OCI-M2 (cell line): ENCODE data around the gene BCL6.

Experiments used
- DNase-seq: peaks from one replicate; lab custom pipeline; 2025; ENCODE audit not compliant: unreplicated experiment; lab: John Stamatoyannopoulos, UW

BCL6 gene

GRCh38 chr3:187762792-187763191, 17.5 kb upstream of the BCL6 start:
- DNase-seq: no peak

GRCh38 chr3:187759601-187760000, 14.3 kb upstream of the BCL6 start:
- no peak for DNase-seq

GRCh38 chr3:187758318-187758955, 13.2 kb upstream of the BCL6 start:
- no peak for DNase-seq

GRCh38 chr3:187753516-187753915, 8.2 kb upstream of the BCL6 start:
- DNase-seq: no peak

GRCh38 chr3:187750513-187751123, 5.3 kb upstream of the BCL6 start:
- DNase-seq: no peak

- no peak for DNase-seq
Measured at GRCh38 chr3:187750006-187750512, 4.8 kb upstream of the BCL6 start.

GRCh38 chr3:187748050-187748481, 2.8 kb upstream of the BCL6 start:
- DNase-seq: peak; percentile 44

- DNase-seq: no peak
Measured at GRCh38 chr3:187747506-187747905, 2.2 kb upstream of the BCL6 start.

- DNase-seq: no peak
Measured at GRCh38 chr3:187746442-187747281, 1.4 kb upstream of the BCL6 start.

- DNase-seq: no peak
Measured at GRCh38 chr3:187746059-187746441, 782 bp upstream of the BCL6 start.

GRCh38 chr3:187744169-187745151, 808 bp downstream of the BCL6 start:
- no peak for DNase-seq

- DNase-seq: no peak
Measured at GRCh38 chr3:187743195-187744141, 1.8 kb downstream of the BCL6 start.

- no peak for DNase-seq
Measured at GRCh38 chr3:187742351-187743171, 2.7 kb downstream of the BCL6 start.

- no peak for DNase-seq
Measured at GRCh38 chr3:187741403-187742350, 3.6 kb downstream of the BCL6 start.

GRCh38 chr3:187740421-187741399, 4.6 kb downstream of the BCL6 start:
- DNase-seq: no peak

- DNase-seq: no peak
Measured at GRCh38 chr3:187739561-187740332, 5.5 kb downstream of the BCL6 start.
